AG09309 (cell line): ENCODE measurements around the gene NXPH4.

Experiments used
- DNase-seq: peaks from one replicate; pipeline ENCODE4 v3.0.0-alpha.2; 2010; ENCODE audit warnings: low read depth
- H3K4me3 ChIP-seq: 2 replicates; pipeline ENCODE4 v1.5.1; 2011; ENCODE audit warnings: mild to moderate bottlenecking, low read depth, low read length, moderate library complexity; ENCODE audit not compliant: control insufficient read depth
- TF ChIP-seq, protein P1 (sequence below): IDR thresholded peaks from 2 replicates; pipeline ENCODE4 v1.5.1; 2011; ENCODE audit warnings: mild to moderate bottlenecking, low read depth, low read length, inconsistent platforms; ENCODE audit not compliant: insufficient read depth, control insufficient read depth; ENCODE audit errors: missing control alignments

NXPH4 gene

DNA sequence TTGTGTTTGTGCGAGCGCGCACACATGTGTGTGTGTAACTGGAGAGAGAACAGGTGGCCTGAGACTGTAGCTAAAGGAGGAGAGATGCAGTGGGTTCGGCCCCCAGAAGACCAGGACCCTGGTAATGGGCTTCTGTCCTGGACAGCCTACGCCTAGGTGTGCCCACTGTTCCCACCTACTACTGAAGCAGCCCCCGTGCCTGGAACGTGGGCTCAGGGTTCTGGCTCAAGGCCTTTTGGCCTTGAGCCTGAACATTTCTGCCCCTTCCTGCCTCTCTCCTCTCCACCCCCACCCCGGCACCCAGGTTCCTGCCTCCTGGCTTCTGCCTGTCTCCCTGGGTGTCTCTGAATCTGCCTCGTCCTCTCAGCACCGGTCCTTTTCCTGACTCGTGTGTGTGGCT, 1.5 kb upstream of the NXPH4 start:
- no peak overlapping the region for H3K4me3 ChIP-seq
- TF ChIP-seq, protein P1, sequence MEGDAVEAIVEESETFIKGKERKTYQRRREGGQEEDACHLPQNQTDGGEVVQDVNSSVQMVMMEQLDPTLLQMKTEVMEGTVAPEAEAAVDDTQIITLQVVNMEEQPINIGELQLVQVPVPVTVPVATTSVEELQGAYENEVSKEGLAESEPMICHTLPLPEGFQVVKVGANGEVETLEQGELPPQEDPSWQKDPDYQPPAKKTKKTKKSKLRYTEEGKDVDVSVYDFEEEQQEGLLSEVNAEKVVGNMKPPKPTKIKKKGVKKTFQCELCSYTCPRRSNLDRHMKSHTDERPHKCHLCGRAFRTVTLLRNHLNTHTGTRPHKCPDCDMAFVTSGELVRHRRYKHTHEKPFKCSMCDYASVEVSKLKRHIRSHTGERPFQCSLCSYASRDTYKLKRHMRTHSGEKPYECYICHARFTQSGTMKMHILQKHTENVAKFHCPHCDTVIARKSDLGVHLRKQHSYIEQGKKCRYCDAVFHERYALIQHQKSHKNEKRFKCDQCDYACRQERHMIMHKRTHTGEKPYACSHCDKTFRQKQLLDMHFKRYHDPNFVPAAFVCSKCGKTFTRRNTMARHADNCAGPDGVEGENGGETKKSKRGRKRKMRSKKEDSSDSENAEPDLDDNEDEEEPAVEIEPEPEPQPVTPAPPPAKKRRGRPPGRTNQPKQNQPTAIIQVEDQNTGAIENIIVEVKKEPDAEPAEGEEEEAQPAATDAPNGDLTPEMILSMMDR = no peak
- no peak for DNase-seq

GRCh38 chr12:57215668-57216013, 953 bp upstream of the NXPH4 start:
- TF ChIP-seq, protein P1 = no peak
- peak overlapping the region; percentile 23 for H3K4me3 ChIP-seq
- DNase-seq = no peak

DNA sequence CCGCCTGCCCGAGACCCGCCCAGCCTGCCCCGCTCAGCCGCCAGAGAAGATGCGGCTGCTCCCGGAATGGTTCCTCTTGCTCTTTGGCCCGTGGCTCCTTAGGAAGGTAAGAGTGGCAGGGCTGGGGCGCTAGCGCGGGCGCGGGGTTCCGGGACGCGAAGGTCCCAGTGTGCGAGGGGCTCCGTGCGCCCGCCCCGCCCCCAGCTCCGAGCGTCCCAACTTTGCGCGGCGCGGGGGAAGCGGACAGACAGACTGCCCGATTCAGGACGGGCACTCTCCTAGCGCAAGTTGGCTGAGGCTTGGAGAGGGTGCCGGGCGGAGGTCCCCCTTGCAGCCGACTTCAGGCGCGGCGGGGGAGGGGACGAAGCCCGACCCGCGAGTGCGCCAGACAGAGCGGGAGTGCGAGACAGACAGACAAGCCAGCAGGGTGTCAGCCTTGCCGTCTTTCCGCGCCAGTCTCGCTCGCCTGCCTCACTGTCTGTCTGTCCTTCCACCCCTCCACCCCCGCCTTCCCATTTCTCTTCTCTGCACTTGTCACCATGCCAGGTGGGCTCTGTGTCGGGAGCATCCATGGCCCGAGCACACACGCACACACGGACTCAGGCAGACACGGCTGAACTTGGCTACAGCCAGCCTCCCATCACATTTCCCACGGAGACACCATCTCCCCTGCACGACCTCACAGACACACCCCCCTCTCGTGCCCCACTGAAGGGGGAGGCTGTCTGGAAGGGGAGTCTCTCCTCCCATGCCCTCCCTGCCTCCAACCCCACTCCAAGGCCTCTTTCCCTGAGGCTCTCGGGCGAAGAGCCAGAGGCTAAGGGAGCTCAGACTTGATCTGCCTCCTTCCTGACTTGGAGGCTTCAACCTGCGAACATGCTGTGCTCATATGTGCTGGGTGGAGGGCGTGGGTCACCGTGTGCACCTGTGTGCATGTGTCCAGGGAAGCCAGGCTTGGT, 606 bp downstream of the NXPH4 start:
- no peak for DNase-seq
- TF ChIP-seq, protein P1 = no peak
- H3K4me3 ChIP-seq = peak overlapping the region; percentile 50

DNA sequence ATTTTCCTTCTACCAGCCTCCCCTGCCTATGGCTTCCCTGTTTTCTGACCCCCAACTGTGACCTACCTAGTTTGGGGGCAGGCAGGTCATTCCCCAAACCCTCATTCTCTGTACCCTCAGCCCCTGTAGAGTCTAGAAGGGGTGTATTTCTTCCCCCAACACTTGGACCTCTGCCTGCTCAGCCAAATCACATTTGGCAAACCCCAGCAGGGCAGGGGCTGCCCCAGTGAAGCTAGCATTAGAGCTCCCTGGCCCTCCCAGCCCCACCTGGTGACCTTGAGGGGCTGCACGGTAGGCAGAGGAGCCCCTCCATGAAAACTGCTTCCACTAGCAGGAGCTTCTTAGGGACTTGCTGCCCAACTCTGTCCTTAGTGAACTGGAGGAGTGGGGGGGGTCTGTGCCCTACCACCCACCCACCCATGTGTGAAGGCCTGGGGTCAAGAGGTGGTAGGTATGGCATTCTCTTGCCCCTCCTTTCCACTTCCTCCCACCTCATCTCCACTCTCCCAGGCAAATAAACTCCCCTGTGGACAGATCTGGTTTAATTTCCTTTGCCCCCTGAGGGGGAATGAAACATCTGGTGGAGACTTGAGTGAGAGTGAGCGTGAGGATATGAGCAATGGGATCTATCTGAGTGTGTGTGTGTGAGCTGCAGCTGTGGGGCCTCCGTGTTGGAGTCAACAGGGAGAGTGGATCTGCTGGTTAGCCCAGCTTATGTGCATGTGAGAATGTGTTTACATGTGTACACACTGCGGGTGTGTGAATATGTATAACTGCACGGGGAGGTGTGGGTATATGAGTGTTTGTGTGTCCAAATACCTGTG, 1.6 kb downstream of the NXPH4 start:
- DNase-seq = no peak
- H3K4me3 ChIP-seq = no peak overlapping the region
- TF ChIP-seq, protein P1 = no peak

- no peak for DNase-seq
- TF ChIP-seq, protein P1 = no peak
- H3K4me3 ChIP-seq = no peak overlapping the region
These were observed 2.8 kb downstream of the NXPH4 start for GRCh38 chr12:57219205-57219992.

- no peak overlapping the region for H3K4me3 ChIP-seq
- no peak for DNase-seq
- TF ChIP-seq, protein P1 = no peak
These were observed 3.6 kb downstream of the NXPH4 start for GRCh38 chr12:57219993-57220754.
